Liver (tissue), 3 donors: ENCODE measurements around the gene SETX.

ENCODE experiments used
- ATF3 ChIP-seq: IDR thresholded peaks from 2 replicates; pipeline ENCODE4 v1.6.1; 2016; ENCODE audit warnings: antibody characterized with exemption
- CTCF ChIP-seq: fragments of 150-350 bp; IDR thresholded peaks from 2 replicates; pipeline ENCODE4 v1.5.1; 2017; ENCODE audit warnings: improper control_type of control experiment, low read depth, low read length; ENCODE audit not compliant: missing input control
- GABPA ChIP-seq, 2 donors: IDR thresholded peaks in 1 of 2; conservative IDR thresholded peaks in 1 of 2; 2 replicates each; pipeline ENCODE4 v1.6.1; 2016; ENCODE audit warnings: antibody characterized with exemption in 2 of 2, mild to moderate bottlenecking in 1 of 2, moderate library complexity in 1 of 2
- MAX ChIP-seq: IDR thresholded peaks from 2 replicates; pipeline ENCODE4 v1.6.1; 2016; ENCODE audit warnings: antibody characterized with exemption
- RAD21 ChIP-seq, 2 donors: IDR thresholded peaks; 2 replicates each; pipeline ENCODE4 v1.6.1; 2016; ENCODE audit warnings: antibody characterized with exemption in 2 of 2, mild to moderate bottlenecking in 2 of 2
- REST ChIP-seq: IDR thresholded peaks from 2 replicates; pipeline ENCODE4 v1.6.1; 2016; ENCODE audit warnings: antibody characterized with exemption, mild to moderate bottlenecking
- YY1 ChIP-seq: IDR thresholded peaks from 2 replicates; pipeline ENCODE4 v1.6.1; 2016; ENCODE audit warnings: antibody characterized with exemption, mild to moderate bottlenecking
- donor health status: healthy.
- donor health status: healthy.

GRCh38 chr9:132241840-132242620, 112.8 kb downstream of the SETX start:
- no peak for TF ChIP-seq ATF3
- no peak for TF ChIP-seq CTCF
- no peak for TF ChIP-seq REST
- TF ChIP-seq RAD21 (IDR thresholded peaks at IDR 0.05), result no peak
- no peak for TF ChIP-seq GABPA (IDR thresholded peaks at IDR 0.05 in 1 of 2, conservative IDR thresholded peaks at IDR 0.05 in 1 of 2)
- TF ChIP-seq YY1, result no peak
- no peak for TF ChIP-seq MAX
